Cardiac fibroblast (primary cell): ENCODE data around the gene LRP1-AS.
A peak's percentile ranks its signal among the peaks of the same experiment; 100 is the strongest.

Source experiments
- DNase-seq, 2 donors: peaks; one replicate each; pipeline versions ENCODE4 v3.0.0 to v3.0.0-alpha.2; 2010; ENCODE audit warnings: low read depth in 2 of 2
- H3K4me3 ChIP-seq, 2 donors: replicated peaks in 1 of 2; 1 replicate in 1 of 2; 2 replicates in 1 of 2; pipeline ENCODE4 v1.5.1; 2011; ENCODE audit warnings: low read depth in 2 of 2, low read length in 2 of 2, mild to moderate bottlenecking in 2 of 2, moderate library complexity in 1 of 2
- CTCF ChIP-seq: IDR thresholded peaks from one replicate; pipeline ENCODE4 v1.5.1; 2011; ENCODE audit warnings: low read depth, mild to moderate bottlenecking, low read length, inconsistent platforms

The LRP1-AS gene

GRCh38 chr12:57164454-57164853 lies 17.0 kb upstream of the LRP1-AS start:
- DNase-seq: no peak
- no peak for TF ChIP-seq CTCF
- H3K4me3 ChIP-seq: no peak overlapping the region

GRCh38 chr12:57162553-57163125 lies 15.2 kb upstream of the LRP1-AS start:
- DNase-seq: no peak
- H3K4me3 ChIP-seq: no peak overlapping the region
- no peak for TF ChIP-seq CTCF

- H3K4me3 ChIP-seq: no peak overlapping the region
- TF ChIP-seq CTCF: no peak
- DNase-seq: peak in 1 of 2 donors; percentile 54
Observed at GRCh38 chr12:57161491-57161890, 14.1 kb upstream of the LRP1-AS start.

- no peak overlapping the region for H3K4me3 ChIP-seq
- no peak for DNase-seq
- TF ChIP-seq CTCF: no peak
Observed at GRCh38 chr12:57160741-57161140, 13.3 kb upstream of the LRP1-AS start.

- no peak for TF ChIP-seq CTCF
- DNase-seq: no peak
- H3K4me3 ChIP-seq: no peak overlapping the region
Observed at GRCh38 chr12:57160040-57160439, 12.6 kb upstream of the LRP1-AS start.

DNA sequence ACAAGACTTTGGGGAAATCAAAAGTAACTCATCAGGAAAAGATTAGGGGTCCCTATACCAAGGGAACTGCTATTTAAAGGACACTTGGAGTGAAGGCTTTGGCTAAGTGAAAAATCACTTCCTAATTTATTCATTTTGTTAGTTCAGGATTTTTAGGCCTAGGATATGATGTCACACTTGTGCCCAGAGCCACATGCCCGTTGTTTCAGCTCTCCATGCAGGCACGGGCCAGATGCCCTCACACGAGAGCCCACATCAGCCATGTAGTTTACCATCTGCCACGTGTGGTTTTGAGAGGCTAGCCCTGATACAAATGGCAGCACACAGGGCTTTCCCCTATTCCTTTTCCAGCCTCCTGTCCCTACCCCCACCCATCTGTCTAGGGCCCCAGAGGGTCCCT lies 11.9 kb upstream of the LRP1-AS start:
- TF ChIP-seq CTCF: no peak
- no peak for DNase-seq
- no peak overlapping the region for H3K4me3 ChIP-seq

DNA sequence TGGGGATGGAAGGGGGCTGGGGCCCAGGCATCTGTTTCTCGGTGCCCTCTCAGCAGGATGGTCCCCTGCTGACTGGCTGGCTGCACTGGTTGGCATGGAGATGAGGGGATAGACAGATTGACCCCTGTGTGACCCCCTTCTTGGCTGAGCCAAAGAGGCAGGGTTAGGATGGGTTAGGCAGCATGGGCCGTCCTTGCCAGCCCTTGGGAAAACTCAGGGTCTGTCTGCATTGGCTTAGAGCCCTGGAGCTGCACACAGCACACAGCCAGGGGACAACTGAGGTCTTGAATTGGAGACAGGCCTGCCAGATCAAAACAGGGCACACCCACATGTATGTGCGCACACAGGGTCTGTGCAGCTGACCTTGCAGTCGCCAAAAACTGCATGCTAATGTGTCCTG lies 11.2 kb upstream of the LRP1-AS start:
- peak in 1 of 2 donors; percentile 38 for DNase-seq
- no peak for TF ChIP-seq CTCF
- no peak overlapping the region for H3K4me3 ChIP-seq
